Pons (tissue), 1 donor: ENCODE results near the gene OMA1.
"Not testable (repeated sequence)": the region's sequence is repeated elsewhere in the genome, so short reads cannot be mapped to it uniquely, and the experiment has no call there.

ENCODE experiments used
- DNase-seq: peaks from one replicate; pipeline ENCODE4 v3.0.0-alpha.2; 2016; ENCODE audit warnings: low spot score

OMA1 gene

GRCh38 chr1:58546520-58547308 is at the start of gene OMA1:
Gene OMA1, minus strand, starts transcription at chr1:58546726. Its CDS starts 7,432 bp downstream, at chr1:58539294.
- DNase-seq = peak; percentile 93

- DNase-seq = no peak
Observed at GRCh38 chr1:58594546-58594945, 48.0 kb upstream of the OMA1 start.

DNA sequence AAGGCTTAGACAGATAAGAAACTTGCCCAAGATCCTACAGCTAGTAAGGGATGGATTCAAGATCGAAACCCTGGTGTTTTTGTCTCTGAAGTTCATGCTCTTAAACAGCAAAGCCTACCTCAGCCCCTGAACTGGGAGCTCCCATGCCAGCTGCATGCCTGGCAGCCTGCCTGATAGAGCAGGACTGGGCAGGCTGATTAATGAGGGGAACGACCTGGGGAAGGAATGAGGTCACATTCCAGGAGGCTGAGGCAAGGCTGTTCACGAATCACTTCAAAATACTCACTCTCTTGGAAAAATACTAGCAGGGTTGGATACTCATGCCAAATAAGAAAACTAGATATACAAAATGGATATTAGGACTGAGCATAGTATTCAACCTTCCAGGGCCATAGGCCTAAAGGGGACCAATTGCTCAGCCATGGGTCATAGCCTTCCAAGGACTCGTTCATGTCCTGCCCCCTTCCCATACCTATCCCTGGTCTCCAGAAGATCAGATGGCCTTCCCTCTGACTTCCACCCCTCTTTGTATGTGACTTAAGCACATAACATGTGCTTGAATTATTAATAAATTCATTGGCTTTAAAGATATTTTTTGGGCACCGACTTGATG is 46.1 kb upstream of the OMA1 start:
- DNase-seq = no peak

DNA sequence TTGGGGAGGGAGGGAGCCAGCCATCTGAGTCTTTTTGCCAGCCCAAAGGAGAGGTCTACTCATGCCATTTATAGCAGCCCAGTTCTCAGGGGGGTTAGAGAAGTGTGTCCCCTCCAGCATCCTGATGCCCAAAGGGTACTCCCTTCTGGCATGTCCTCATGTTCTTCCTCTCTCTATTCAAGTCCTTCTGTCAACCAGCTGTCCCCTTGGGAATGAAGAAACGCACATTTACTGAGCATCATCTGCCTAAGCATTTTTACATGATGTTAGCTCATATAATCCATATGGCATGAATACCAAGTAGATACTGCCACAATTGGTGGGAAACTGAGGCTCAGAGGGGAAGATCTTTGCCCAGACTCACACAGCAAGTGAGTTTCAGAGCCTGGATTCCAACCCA is 45.3 kb upstream of the OMA1 start:
- DNase-seq = no peak

DNA sequence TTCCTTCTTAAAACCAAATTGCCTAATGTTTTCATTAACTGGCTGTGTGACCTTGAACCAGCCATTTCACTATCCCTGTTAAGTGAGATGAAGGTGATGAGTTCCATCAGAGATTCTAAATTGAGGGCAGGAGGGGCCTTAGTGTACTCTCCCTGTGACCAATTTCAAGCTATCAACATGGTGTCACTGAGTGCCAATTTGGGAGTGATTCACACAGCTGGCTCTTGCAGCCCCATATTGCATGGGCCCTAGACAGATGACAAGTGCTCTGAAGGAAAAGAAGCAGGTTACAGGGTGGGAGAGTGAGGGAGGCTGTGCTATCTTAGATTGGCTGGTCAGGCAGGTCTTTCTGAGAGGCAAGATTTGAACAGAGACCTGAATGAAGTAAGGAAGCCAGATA is 43.5 kb upstream of the OMA1 start:
- DNase-seq = no peak

- DNase-seq = no peak
Observed at GRCh38 chr1:58588396-58588795, 41.9 kb upstream of the OMA1 start.

DNA sequence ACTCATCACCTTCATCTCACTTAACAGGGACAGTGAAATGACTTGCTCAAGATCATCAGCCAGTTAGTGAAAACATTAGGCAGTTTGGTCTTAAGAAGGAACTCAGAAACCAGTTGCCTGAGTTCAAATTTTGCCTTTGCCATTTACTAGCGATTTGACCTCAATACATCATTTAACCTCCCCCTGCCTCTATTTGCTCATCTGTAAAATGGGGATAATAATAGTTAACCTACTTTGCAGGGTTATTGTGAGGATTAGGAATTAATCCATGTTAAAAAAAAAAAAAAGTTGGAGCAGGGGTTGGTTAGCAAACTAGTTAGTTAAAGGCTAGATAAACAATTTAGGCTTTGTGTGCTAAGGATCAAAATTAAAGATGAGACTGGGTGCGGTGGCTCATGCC is 41.1 kb upstream of the OMA1 start:
- DNase-seq = no peak

DNA sequence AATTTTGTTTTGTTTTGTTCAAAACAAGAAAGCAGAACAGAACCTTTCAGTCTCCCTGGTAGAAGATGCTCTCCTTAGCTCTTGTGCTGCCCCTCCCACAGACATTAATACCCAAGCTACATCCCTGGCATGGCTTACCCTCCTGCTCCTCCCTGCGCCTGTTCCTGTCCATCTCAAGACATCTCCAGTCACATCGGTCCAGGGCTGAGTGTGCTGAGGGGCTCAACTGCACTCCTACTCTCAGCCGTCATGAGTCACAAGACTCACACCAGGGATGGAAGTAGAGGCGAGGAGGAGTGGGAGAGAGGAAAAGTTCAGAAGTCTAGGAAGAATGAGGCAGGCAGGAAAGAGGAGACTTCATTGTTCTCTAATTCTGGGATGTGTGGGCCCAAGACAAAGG is 39.7 kb upstream of the OMA1 start:
- DNase-seq = no peak

- no peak for DNase-seq
Observed at GRCh38 chr1:58585581-58586151, 39.1 kb upstream of the OMA1 start.

DNA sequence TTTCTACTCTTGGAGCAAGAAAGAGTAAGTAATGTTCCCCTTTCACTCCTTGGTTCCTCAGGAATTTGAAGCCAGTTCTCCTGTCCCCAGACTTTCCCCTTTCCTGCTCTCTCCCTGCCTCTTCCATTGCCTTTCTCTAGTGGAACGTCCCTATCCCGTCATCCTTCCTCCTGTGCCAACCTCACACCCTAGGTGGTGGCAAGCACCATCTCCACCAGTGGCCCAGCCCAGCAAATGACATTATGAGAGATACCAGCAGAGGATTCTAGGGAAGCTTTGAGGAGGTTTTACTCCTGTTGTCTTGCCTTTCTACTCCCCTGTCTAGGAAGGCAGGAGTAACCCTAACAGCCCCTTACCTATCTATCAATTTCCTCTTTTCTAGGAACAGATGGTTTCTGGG is 38.6 kb upstream of the OMA1 start:
- no peak for DNase-seq

GRCh38 chr1:58584082-58584895 is 37.8 kb upstream of the OMA1 start:
- no peak for DNase-seq

- DNase-seq = peak; percentile 42
Observed at GRCh38 chr1:58583496-58583895, 37.0 kb upstream of the OMA1 start.

DNA sequence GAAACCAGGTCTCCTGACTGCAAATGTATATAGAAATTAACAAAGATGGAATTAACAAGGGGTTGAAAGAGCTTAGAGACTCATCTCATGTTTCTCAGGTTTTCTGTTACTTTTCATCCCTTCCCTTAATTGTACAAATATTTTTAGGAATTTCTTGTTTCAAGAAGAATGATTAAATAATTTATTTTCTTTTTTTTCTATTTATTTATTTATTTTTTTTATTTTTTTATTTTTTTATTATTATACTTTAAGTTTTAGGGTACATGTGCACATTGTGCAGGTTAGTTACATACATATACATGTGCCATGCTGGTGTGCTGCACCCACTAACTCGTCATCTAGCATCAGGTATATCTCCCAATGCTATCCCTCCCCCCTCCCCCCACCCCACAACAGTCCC is 35.6 kb upstream of the OMA1 start:
- not testable (repeated sequence) for DNase-seq

- no peak for DNase-seq
Observed at GRCh38 chr1:58581641-58582040, 35.1 kb upstream of the OMA1 start.

DNA sequence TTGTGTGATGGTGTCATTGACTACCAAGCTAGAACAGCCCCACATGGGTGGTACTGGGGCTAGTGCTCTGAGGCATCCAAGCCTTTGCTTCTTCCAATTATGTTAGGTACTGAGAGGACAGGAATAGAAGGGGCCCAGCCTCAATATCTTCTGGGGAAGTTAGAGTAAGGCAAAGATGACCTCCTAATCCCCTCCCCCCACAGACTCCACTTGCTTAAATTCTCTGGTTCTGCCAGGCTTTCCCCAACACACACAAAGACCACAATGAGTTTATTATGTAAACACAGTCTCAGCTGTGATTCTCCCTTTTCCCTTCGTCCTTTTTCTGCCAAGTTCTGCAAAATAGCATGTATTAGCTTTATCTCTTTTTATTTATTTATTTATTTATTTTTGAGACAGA is 33.7 kb upstream of the OMA1 start:
- peak; percentile 96 for DNase-seq

DNA sequence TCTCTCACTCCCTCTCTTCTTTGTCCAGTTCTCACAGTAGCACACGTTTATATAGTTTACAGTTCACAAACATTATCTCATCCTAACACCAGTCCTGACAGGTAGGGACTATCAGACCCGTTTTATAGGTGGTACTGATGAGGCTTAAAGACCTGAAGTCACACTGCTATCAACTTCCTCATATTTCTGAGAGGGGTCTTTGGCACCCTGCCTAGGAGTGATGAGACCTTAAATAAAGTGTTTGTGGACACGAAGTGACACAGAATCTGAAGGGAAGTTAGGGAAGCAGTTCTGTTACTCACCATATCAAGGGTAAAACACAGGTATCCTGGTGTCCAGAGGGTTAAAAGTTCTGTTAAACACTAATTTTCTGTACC is 31.1 kb upstream of the OMA1 start:
- DNase-seq = no peak

DNA sequence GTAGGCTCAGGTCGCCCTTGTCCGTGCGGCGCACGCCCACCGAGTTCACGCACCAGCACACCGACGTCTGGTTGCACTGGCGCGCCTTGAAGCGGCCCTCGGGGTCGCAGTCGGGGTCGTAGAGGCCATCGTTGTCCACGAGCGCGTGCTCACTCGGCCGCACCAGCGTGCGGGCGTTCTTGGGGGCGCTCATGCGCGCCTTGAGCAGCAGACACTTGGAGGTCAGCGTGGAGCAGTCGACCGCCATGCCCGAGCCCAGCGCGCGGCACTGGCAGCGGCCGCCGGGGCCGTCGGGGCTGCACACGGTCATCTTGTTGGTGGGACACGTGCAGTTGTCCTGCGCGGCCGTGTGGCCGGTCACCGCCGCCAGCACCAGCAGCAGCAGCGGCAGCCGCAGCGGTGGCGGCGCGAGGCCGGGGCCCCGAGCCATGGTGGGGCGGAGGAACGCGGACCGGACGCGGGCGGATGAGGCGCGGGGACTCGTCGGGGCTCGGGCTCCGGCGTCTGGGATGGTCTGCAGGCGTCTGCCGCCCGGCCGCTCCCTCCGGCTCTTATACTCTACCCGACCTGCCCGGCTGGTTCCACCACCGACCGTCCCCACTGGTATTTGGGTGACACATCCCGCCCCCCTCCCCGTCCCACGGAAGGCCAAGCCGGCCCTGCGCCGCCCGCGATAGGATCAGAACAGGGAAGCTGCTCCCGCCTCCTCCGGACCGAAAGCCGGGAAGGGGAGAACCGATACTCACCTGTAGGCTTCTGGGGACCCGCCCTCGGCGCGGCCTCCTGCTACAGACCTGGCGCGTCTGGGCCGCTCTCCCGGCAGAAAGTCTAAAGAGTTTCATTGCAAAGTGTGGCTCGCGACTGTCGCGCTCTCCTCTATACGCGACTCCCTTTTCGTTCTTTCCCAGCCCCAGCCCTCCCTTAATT is 30.5 kb upstream of the OMA1 start, which contains the start of gene TACSTD2:
TACSTD2 (minus strand) TSS at position 526 of the 927 bp plus-strand sequence; CDS start at position 430, 96 bp downstream.
- no peak for DNase-seq

DNA sequence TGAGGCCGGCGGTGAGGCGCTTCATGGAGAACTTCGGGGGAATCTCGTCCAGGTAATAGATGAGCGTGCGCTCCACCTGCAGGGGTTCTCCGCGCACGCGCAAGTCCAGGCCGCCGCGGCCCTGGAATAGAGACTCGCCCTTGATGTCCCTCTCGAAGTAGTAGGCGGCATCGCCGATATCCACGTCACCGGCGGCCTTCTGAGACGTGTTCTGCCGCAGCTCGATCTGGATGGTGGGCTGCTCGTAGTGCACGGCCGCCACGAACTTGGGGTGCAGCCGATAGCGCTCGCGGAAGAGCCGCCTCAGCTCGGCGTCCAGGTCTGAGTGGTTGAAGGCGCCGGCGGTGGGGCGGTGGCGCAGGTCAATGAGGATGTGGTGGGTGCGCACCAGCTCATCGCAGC is 29.8 kb upstream of the OMA1 start:
- no peak for DNase-seq

DNA sequence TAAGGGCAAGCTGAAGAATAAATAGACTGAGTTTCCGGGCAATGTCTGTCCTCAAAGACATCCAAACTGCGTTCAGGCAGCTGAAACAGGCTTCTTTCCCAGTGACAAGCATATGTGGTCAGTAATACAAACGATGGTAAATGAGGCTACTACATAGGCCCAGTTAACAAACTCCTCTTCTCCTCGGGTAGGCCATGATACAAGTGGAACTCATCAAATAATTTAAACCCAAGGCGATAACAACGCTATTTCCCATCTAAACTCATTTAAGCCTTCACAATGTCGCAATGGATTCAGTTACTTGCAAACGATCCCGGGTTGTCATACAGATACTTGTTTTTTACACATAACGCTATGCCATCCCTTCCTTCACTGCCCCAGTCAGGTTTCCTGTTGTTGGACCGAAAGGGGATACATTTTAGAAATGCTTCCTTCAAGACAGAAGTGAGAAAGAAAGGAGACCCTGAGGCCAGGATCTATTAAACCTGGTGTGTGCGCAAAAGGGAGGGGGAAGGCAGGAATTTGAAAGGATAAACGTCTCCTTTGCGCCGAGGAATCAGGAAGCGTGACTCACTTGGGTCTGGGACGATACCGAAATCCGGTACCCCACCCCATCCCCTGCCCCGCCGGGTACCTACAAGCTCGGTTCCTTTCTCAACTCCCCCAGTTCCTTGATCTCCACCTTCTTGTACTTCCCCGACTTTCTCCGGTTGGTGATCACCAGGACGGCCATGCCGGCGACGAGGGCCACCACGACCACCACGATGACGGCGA is 29.2 kb upstream of the OMA1 start:
- no peak for DNase-seq

DNA sequence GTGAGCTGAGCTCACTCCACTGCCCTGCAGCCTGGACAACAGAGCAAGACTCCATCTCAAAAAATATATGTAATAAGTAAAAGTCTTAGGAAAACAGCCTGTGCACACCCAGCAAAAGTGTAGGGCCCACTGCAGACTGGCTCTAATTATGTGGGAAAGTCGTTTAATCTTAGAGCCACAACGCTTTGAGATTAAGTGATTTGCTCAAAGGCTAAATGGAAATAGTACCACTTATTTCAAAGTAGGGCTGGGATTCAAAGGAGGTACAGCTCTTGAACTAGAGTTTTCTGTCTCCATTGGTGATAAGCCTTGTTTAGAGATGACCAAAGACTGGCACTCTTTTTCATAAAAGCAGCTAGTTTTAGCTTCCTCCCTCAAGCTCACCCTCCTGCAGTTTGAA is 28.3 kb upstream of the OMA1 start:
- no peak for DNase-seq
